PC-9 (cell line): ENCODE measurements around the gene MSMO1. TPM values are rescaled to one million over a fixed set of nuclear protein-coding genes. Genes with fewer than 3 reads are reported as not detected.

Experiments used
- BruUV-seq: library from RNA; stranded (reverse); fragments of 400-500 nt; replicated peaks from 2 replicates; lab custom pipeline; 2021; lab: Mats Ljungman, UMichigan
- CTCF ChIA-PET: fragments of 300-600 bp; sonication (Branson Sonifier 250); formaldehyde crosslinking; loops from one replicate; lab custom pipeline; 2022; ENCODE audit warnings: antibody characterized with exemption; lab: Charles Lee
- POLR2A ChIA-PET: fragments of 300-600 bp; sonication (Branson Sonifier 250); formaldehyde crosslinking; loops from one replicate; lab custom pipeline; 2022; ENCODE audit warnings: antibody characterized with exemption; ENCODE audit not compliant: unreplicated experiment; lab: Charles Lee
- DNase-seq, 2 experiments: peaks; one replicate each; pipeline versions ENCODE4 v3.0.0 to v3.0.0-alpha.2; 2015 to 2022; ENCODE audit warnings: mixed read lengths in 1 of 2
- H2AFZ ChIP-seq: fragments of 200-600 bp; sonication (generic); 2 replicates; pipeline ENCODE4 v1.8.1; 2017; ENCODE audit warnings: antibody characterized with exemption
- H3F3A ChIP-seq: fragments of 200-600 bp; sonication (generic); 2 replicates; pipeline ENCODE4 v1.8.1; 2017; ENCODE audit warnings: antibody characterized with exemption, mild to moderate bottlenecking, low read depth; ENCODE audit not compliant: insufficient read depth
- H3K27ac ChIP-seq: fragments of 200-600 bp; sonication (generic); 2 replicates; pipeline ENCODE4 v1.6.1; 2016; ENCODE audit warnings: mixed run types
- H3K27me3 ChIP-seq: fragments of 200-600 bp; sonication (generic); 2 replicates; pipeline ENCODE4 v1.6.1; 2016; ENCODE audit warnings: low read depth, mixed run types; ENCODE audit not compliant: insufficient read depth
- H3K36me3 ChIP-seq: fragments of 200-600 bp; sonication (generic); 2 replicates; pipeline ENCODE4 v1.6.1; 2016; ENCODE audit warnings: low read depth, mixed run types
- H3K4me1 ChIP-seq: fragments of 200-600 bp; sonication (generic); replicated peaks from 2 replicates; pipeline ENCODE4 v1.6.1; 2016; ENCODE audit warnings: mixed run types; ENCODE audit not compliant: insufficient read depth
- H3K4me2 ChIP-seq: fragments of 200-600 bp; sonication (generic); 2 replicates; pipeline ENCODE4 v1.6.1; 2017; ENCODE audit warnings: mixed run types
- H3K4me3 ChIP-seq: fragments of 200-600 bp; sonication (generic); 2 replicates; pipeline ENCODE4 v1.6.1; 2016; ENCODE audit warnings: mixed run types
- H3K79me2 ChIP-seq: fragments of 200-600 bp; sonication (generic); 2 replicates; pipeline ENCODE4 v1.6.1; 2017; ENCODE audit warnings: low read depth, mixed run types
- H3K9me2 ChIP-seq: fragments of 200-600 bp; sonication (generic); 2 replicates; pipeline ENCODE4 v1.8.1; 2017; ENCODE audit warnings: mild to moderate bottlenecking; ENCODE audit not compliant: insufficient read depth
- H3K9me3 ChIP-seq: fragments of 200-600 bp; sonication (generic); 2 replicates; pipeline ENCODE4 v1.8.1; 2016; ENCODE audit warnings: low read depth; ENCODE audit not compliant: insufficient read depth
- H4K20me1 ChIP-seq: fragments of 200-600 bp; sonication (generic); 2 replicates; pipeline ENCODE4 v1.8.1; 2017; ENCODE audit not compliant: insufficient read depth
- EZH2 ChIP-seq: fragments of 200-600 bp; sonication (generic); IDR thresholded peaks from 2 replicates; pipeline ENCODE4 v1.8.0; 2017; ENCODE audit warnings: antibody characterized with exemption, low read depth
- intact Hi-C: fragments of 100-400 bp; cut with micrococcal nuclease; formaldehyde crosslinking; loops from one replicate; pipeline ENCODE4 v1.10.0; 2022; ENCODE audit not compliant: unreplicated experiment
- total RNA-seq: library from RNA; stranded (reverse); gene quantifications from 2 replicates; pipeline ENCODE4 v1.2.3, GENCODE V29; 2021
- TF ChIP-seq, protein P1 (sequence below): fragments of 200-600 bp; sonication (generic); conservative IDR thresholded peaks from 2 replicates; pipeline ENCODE4 v1.6.1; 2017; ENCODE audit warnings: mixed run types, antibody characterized with exemption, mild to moderate bottlenecking, moderate library complexity

The MSMO1 gene
- total RNA-seq, 1 experiment from 2014 or later = 117 TPM

DNA sequence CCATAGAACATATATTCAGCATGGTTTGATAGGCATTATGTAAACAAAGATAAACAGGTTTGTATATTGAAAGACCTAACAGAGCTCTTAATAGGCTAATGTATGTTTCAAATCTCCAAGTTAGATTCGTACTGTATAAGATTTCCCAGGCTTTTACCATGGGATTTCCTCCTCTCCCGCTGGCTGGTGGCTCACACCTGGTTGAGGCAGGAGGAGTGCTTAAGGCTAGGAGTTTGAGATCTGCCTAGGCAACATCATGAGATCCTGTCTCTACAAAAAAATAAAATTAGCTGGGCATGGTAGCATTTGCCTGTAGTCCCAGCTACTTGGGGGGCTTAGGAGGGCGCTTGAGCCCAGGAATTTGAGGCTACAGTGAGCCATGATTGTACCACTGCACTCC lies 56.7 kb downstream of the MSMO1 start:
- Histone ChIP-seq H3F3A (no peaks in the 10 kb centered on the region), H2AFZ (no peak overlapping the region), H3K27ac (no peak overlapping the region), H3K27me3 (no peaks in the 10 kb centered on the region), H4K20me1 (no peaks in the 10 kb centered on the region), H3K9me2 (no peaks in the 10 kb centered on the region), H3K79me2 (no peaks in the 10 kb centered on the region), H3K4me3 (no peak overlapping the region), H3K4me1 (no peaks in the 10 kb centered on the region), H3K4me2 (no peak overlapping the region), H3K36me3 (no peaks in the 10 kb centered on the region), H3K9me3 (no peaks in the 10 kb centered on the region)
- CTCF ChIA-PET = no interaction called here
- intact Hi-C loops = no loop called here
- no TSS peak for BruUV-seq
- POLR2A ChIA-PET = interaction anchor here (0.6 kb wide), 1 partner anchor 34 kb away, joined by 17 read pairs; no protein-coding TSS in a partner anchor
- no peak for TF ChIP-seq EZH2
- TF ChIP-seq, protein P1, sequence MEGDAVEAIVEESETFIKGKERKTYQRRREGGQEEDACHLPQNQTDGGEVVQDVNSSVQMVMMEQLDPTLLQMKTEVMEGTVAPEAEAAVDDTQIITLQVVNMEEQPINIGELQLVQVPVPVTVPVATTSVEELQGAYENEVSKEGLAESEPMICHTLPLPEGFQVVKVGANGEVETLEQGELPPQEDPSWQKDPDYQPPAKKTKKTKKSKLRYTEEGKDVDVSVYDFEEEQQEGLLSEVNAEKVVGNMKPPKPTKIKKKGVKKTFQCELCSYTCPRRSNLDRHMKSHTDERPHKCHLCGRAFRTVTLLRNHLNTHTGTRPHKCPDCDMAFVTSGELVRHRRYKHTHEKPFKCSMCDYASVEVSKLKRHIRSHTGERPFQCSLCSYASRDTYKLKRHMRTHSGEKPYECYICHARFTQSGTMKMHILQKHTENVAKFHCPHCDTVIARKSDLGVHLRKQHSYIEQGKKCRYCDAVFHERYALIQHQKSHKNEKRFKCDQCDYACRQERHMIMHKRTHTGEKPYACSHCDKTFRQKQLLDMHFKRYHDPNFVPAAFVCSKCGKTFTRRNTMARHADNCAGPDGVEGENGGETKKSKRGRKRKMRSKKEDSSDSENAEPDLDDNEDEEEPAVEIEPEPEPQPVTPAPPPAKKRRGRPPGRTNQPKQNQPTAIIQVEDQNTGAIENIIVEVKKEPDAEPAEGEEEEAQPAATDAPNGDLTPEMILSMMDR = no peak
- no peak for DNase-seq

DNA sequence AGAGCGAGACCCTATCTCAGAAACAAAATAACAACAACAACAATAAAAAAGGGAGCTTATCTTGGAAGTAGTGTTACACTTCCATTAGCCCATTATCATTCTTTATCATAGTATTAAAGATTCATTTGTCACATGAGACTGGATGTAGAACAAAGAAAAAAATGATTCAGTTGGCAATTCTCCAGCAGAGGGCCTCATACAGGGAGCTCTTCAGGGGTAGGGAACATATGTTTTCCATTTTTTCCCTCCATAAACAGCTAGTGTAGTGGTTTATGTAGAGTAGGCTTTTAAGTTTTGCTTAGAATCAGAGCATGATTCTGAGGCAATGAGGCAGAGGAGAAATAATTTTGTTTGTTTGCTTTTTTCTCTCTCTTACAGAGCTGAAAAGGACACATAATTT lies 57.1 kb downstream of the MSMO1 start:
- POLR2A ChIA-PET = interaction anchor here (0.6 kb wide), 1 partner anchor 35 kb away, joined by 17 read pairs; no protein-coding TSS in a partner anchor
- Histone ChIP-seq H3K79me2 (no peaks in the 10 kb centered on the region), H3K27ac (no peak overlapping the region), H3K36me3 (no peaks in the 10 kb centered on the region), H3K27me3 (no peaks in the 10 kb centered on the region), H2AFZ (no peak overlapping the region), H3K4me2 (no peak overlapping the region), H4K20me1 (no peaks in the 10 kb centered on the region), H3K9me3 (no peaks in the 10 kb centered on the region), H3F3A (no peaks in the 10 kb centered on the region), H3K4me1 (no peaks in the 10 kb centered on the region), H3K9me2 (no peaks in the 10 kb centered on the region), H3K4me3 (no peak overlapping the region)
- no peak for DNase-seq
- BruUV-seq = no TSS peak
- CTCF ChIA-PET = no interaction called here
- intact Hi-C loops = no loop called here
- TF ChIP-seq, protein P1 = no peak
- TF ChIP-seq EZH2 = no peak

DNA sequence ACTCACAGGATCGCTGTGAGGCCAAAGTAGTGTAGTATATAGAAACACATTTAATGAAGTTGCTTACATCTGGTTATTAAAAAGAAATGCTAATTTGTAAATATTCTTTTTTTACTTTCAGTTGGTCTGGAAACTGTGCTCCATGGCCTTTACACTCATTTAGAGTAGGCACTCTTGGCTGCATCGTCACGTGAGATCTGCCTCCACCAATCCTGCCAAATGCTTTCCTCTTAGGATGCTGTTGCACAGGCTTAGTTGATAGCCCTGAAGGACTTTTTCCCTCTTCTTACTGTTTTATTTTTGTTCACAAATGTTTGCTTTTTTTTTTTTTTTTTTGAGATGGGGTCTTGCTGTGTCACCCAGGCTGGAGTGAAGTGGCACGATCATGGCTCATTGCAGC lies 57.7 kb downstream of the MSMO1 start:
- ChIA-PET CTCF (no interaction called here), POLR2A (interaction anchor here (0.6 kb wide), 1 partner anchor 35 kb away, joined by 17 read pairs; no protein-coding TSS in a partner anchor)
- H3K4me2 ChIP-seq = no peak overlapping the region
- H3K27me3 ChIP-seq = no peaks in the 10 kb centered on the region
- H3K4me3 ChIP-seq = no peak overlapping the region
- H3K79me2 ChIP-seq = no peaks in the 10 kb centered on the region
- BruUV-seq = no TSS peak
- no peaks in the 10 kb centered on the region for H3K36me3 ChIP-seq
- no peak overlapping the region for H3K27ac ChIP-seq
- intact Hi-C loops = no loop called here
- H3K4me1 ChIP-seq = no peaks in the 10 kb centered on the region
- DNase-seq = no peak
- no peaks in the 10 kb centered on the region for H3K9me2 ChIP-seq
- H2AFZ ChIP-seq = no peak overlapping the region
- TF ChIP-seq, protein P1 = no peak
- no peak for TF ChIP-seq EZH2
- H4K20me1 ChIP-seq = no peaks in the 10 kb centered on the region
- H3K9me3 ChIP-seq = no peaks in the 10 kb centered on the region
- no peaks in the 10 kb centered on the region for H3F3A ChIP-seq
